H9 (cell line): ENCODE results near the gene HIPK3. TPM values are rescaled to one million over a fixed set of nuclear protein-coding genes. Genes with fewer than 3 reads are reported as not detected.

Experiments used
- DNase-seq: peaks from one replicate; pipeline ENCODE4 v3.0.0-alpha.2; 2017
- H2AFZ ChIP-seq: one replicate; pipeline ENCODE4 v1.6.1; 2013; ENCODE audit warnings: mild to moderate bottlenecking, low read length, control low read depth, moderate library complexity
- H2AK5ac ChIP-seq: 2 replicates; pipeline ENCODE4 v1.6.1; 2013; ENCODE audit warnings: low read length, control low read depth, mixed read lengths; ENCODE audit not compliant: insufficient read length
- H2BK120ac ChIP-seq: one replicate; pipeline ENCODE4 v1.6.1; 2013; ENCODE audit warnings: low read depth, mild to moderate bottlenecking, low read length, control low read depth, inconsistent platforms; ENCODE audit not compliant: poor library complexity, severe bottlenecking
- H2BK12ac ChIP-seq: 2 replicates; pipeline ENCODE4 v1.6.1; 2013; ENCODE audit warnings: low read length, control low read depth, mixed read lengths, low read depth; ENCODE audit not compliant: insufficient read length
- H2BK15ac ChIP-seq: 2 replicates; pipeline ENCODE4 v1.6.1; 2013; ENCODE audit warnings: low read depth, low read length, control low read depth
- H2BK20ac ChIP-seq: one replicate; pipeline ENCODE4 v1.6.1; 2013; ENCODE audit warnings: low read depth, mild to moderate bottlenecking, low read length, control low read depth, inconsistent platforms; ENCODE audit not compliant: poor library complexity, severe bottlenecking
- H2BK5ac ChIP-seq: 2 replicates; pipeline ENCODE4 v1.6.1; 2013; ENCODE audit warnings: low read length, control low read depth, mixed read lengths; ENCODE audit not compliant: insufficient read length
- H3K14ac ChIP-seq: 2 replicates; pipeline ENCODE4 v1.6.1; 2013; ENCODE audit warnings: low read length, control low read depth; ENCODE audit not compliant: insufficient read depth
- H3K18ac ChIP-seq: 2 replicates; pipeline ENCODE4 v1.6.1; 2013; ENCODE audit warnings: low read depth, mild to moderate bottlenecking, mixed read lengths, low read length, control low read depth; ENCODE audit not compliant: insufficient read length
- H3K23ac ChIP-seq: 2 replicates; pipeline ENCODE4 v1.6.1; 2013; ENCODE audit warnings: low read length, control low read depth, mixed read lengths, low read depth; ENCODE audit not compliant: insufficient read length
- H3K23me2 ChIP-seq: 2 replicates; pipeline ENCODE4 v1.6.1; 2013; ENCODE audit warnings: low read depth, mild to moderate bottlenecking, mixed read lengths, low read length, control low read depth; ENCODE audit not compliant: insufficient read length, poor library complexity, severe bottlenecking
- H3K27ac ChIP-seq: 2 replicates; pipeline ENCODE4 v1.5.1; 2013; ENCODE audit warnings: low read length, control low read depth, mixed read lengths, low read depth; ENCODE audit not compliant: insufficient read length
- H3K27me3 ChIP-seq: 2 replicates; pipeline ENCODE4 v1.6.1; 2013; ENCODE audit warnings: low read length, control low read depth, inconsistent platforms; ENCODE audit not compliant: insufficient read depth
- H3K4ac ChIP-seq: 2 replicates; pipeline ENCODE4 v1.6.1; 2013; ENCODE audit warnings: low read depth, mild to moderate bottlenecking, control low read depth, inconsistent platforms, low read length, moderate library complexity
- H3K4me1 ChIP-seq: 2 replicates; pipeline ENCODE4 v1.6.1; 2013; ENCODE audit warnings: low read length, control low read depth, inconsistent platforms; ENCODE audit not compliant: insufficient read depth
- H3K4me2 ChIP-seq: 2 replicates; pipeline ENCODE4 v1.6.1; 2013; ENCODE audit warnings: low read length, control low read depth, mixed read lengths; ENCODE audit not compliant: insufficient read length, insufficient read depth
- H3K56ac ChIP-seq: 2 replicates; pipeline ENCODE4 v1.6.1; 2013; ENCODE audit warnings: low read depth, mild to moderate bottlenecking, mixed read lengths, low read length, control low read depth; ENCODE audit not compliant: insufficient read length
- H3K79me1 ChIP-seq: 2 replicates; pipeline ENCODE4 v1.6.1; 2013; ENCODE audit warnings: low read depth, mild to moderate bottlenecking, moderate library complexity, low read length, control low read depth, inconsistent platforms; ENCODE audit not compliant: insufficient read depth, poor library complexity, severe bottlenecking
- H3K79me2 ChIP-seq: 2 replicates; pipeline ENCODE4 v1.6.1; 2013; ENCODE audit warnings: low read length, control low read depth, inconsistent platforms; ENCODE audit not compliant: insufficient read depth
- H3K9ac ChIP-seq: 2 replicates; pipeline ENCODE4 v1.6.1; 2013; ENCODE audit warnings: low read length, control low read depth, mixed read lengths; ENCODE audit not compliant: insufficient read length; ENCODE audit errors: extremely low read depth
- H3K9me3 ChIP-seq: one replicate; pipeline ENCODE4 v1.6.1; 2013; ENCODE audit warnings: low read depth, low read length, inconsistent platforms; ENCODE audit not compliant: control insufficient read depth
- H3T11ph ChIP-seq: one replicate; pipeline ENCODE4 v1.6.1; 2013; ENCODE audit warnings: mild to moderate bottlenecking, low read length, control low read depth, inconsistent platforms
- H4K20me1 ChIP-seq: one replicate; pipeline ENCODE4 v1.6.1; 2013; ENCODE audit not compliant: control insufficient read depth, insufficient read length, insufficient read depth
- H4K5ac ChIP-seq: 2 replicates; pipeline ENCODE4 v1.6.1; 2013; ENCODE audit warnings: low read depth, mild to moderate bottlenecking, mixed read lengths, low read length, control low read depth; ENCODE audit not compliant: insufficient read length
- H4K8ac ChIP-seq: replicated peaks from 2 replicates; pipeline ENCODE4 v1.6.1; 2013; ENCODE audit warnings: low read length, control low read depth, mixed read lengths, low read depth; ENCODE audit not compliant: insufficient read length
- H4K91ac ChIP-seq: 2 replicates; pipeline ENCODE4 v1.6.1; 2013; ENCODE audit warnings: low read depth, mild to moderate bottlenecking, moderate library complexity, mixed read lengths, low read length, control low read depth; ENCODE audit not compliant: insufficient read length
- H3K27ac Mint-ChIP-seq, 3 experiments: 2 replicates in 2 of 3; 3 replicates in 1 of 3; pipeline ENCODE4 v1.8.0; 2020 to 2021; ENCODE audit warnings: mixed read lengths in 3 of 3, mild to moderate bottlenecking in 1 of 3, moderate library complexity in 1 of 3
- H3K27me3 Mint-ChIP-seq: 2 replicates; pipeline ENCODE4 v1.8.0; 2021; ENCODE audit warnings: low read depth, mild to moderate bottlenecking, moderate library complexity, mixed read lengths
- H3K36me3 Mint-ChIP-seq, 3 experiments: 2 replicates in 2 of 3; 3 replicates in 1 of 3; pipeline ENCODE4 v1.8.0; 2020 to 2021; ENCODE audit warnings: low read depth in 3 of 3, mixed read lengths in 3 of 3; ENCODE audit not compliant: insufficient read depth in 1 of 3
- H3K4me1 Mint-ChIP-seq, 2 experiments: 2 replicates each; pipeline ENCODE4 v1.8.0; 2020; ENCODE audit warnings: mixed read lengths in 2 of 2
- H3K4me3 Mint-ChIP-seq, 2 experiments: 2 replicates in 1 of 2; 3 replicates in 1 of 2; pipeline ENCODE4 v1.8.0; 2020 to 2021; ENCODE audit warnings: mild to moderate bottlenecking in 2 of 2, mixed read lengths in 2 of 2, moderate library complexity in 1 of 2
- H3K9me3 Mint-ChIP-seq, 2 experiments: 2 replicates in 1 of 2; 3 replicates in 1 of 2; pipeline ENCODE4 v1.8.0; 2020; ENCODE audit warnings: mild to moderate bottlenecking in 2 of 2, mixed read lengths in 2 of 2, moderate library complexity in 1 of 2
- CTCF ChIP-seq: fragments of 200-600 bp; sonication (generic); conservative IDR thresholded peaks from 3 replicates; pipeline ENCODE4 v1.8.0; 2021; ENCODE audit warnings: antibody characterized with exemption, mild to moderate bottlenecking
- WGBS: extraction: QIAGEN DNeasy Blood & Tissue Kit; methylation state at CpG from one replicate; pipeline ENCODE4 v1.1.7; 2013; ENCODE audit warnings: missing lambda C conversion rate, low lambda C conversion rate, mixed read lengths; ENCODE audit not compliant: insufficient read length; ENCODE audit errors: extremely low coverage; 5-methylcytosine and 5-hydroxymethylcytosine counted together
- total RNA-seq: library from RNA; stranded (reverse); gene quantifications from 2 replicates; pipeline ENCODE4 v1.2.1, GENCODE V29; 2021

HIPK3 gene
- total RNA-seq, 1 experiment from 2014 or later = 23.4 TPM

GRCh38 chr11:33379947-33380346 is 122.8 kb downstream of the HIPK3 start:
- H3K36me3 Mint-ChIP-seq = no peaks in the 10 kb centered on the region
- H3K4me1 ChIP-seq = no peaks in the 10 kb centered on the region
- H3K18ac ChIP-seq = no peak overlapping the region
- no peak overlapping the region for H3K4me3 Mint-ChIP-seq
- H3K9me3 Mint-ChIP-seq = no peaks in the 10 kb centered on the region; a peak in 1 of 5 replicates
- H2BK15ac ChIP-seq = no peak overlapping the region
- no peak overlapping the region for H3K4ac ChIP-seq
- no peak overlapping the region for H3T11ph ChIP-seq
- no peak overlapping the region for H4K8ac ChIP-seq
- H3K27ac ChIP-seq = no peak overlapping the region
- H4K20me1 ChIP-seq = no peaks in the 10 kb centered on the region
- no peak overlapping the region for H3K56ac ChIP-seq
- no peak for DNase-seq
- peaks cover 7% of the 10 kb centered on the region; the same call in 1 of the 2 replicates for H3K27me3 ChIP-seq
- H2BK120ac ChIP-seq = no peak overlapping the region
- peaks cover 43% of the 10 kb centered on the region for H3K27me3 Mint-ChIP-seq
- no peak overlapping the region for H2AK5ac ChIP-seq
- H2BK20ac ChIP-seq = no peak overlapping the region
- no peak overlapping the region for H2BK5ac ChIP-seq
- no peaks in the 10 kb centered on the region for H3K79me1 ChIP-seq
- no peak overlapping the region for H2AFZ ChIP-seq
- no peak overlapping the region for H3K4me2 ChIP-seq
- no peak overlapping the region for H2BK12ac ChIP-seq
- no peaks in the 10 kb centered on the region for H3K79me2 ChIP-seq
- H3K9ac ChIP-seq = no peak overlapping the region
- no peaks in the 10 kb centered on the region for H3K9me3 ChIP-seq
- H3K23ac ChIP-seq = no peak overlapping the region
- no peak overlapping the region for H3K27ac Mint-ChIP-seq
- H4K91ac ChIP-seq = no peak overlapping the region
- TF ChIP-seq CTCF = no peak
- H4K5ac ChIP-seq = no peak overlapping the region
- H3K14ac ChIP-seq = no peak overlapping the region
- H3K4me1 Mint-ChIP-seq = peaks cover 5 to 9% of the 10 kb centered on the region in 2 experiments; a peak in 3 of 4 replicates
- WGBS = no CpG with 5 or more reads among the region's 3 CpGs
- H3K23me2 ChIP-seq = no peaks in the 10 kb centered on the region
